GM10266 (cell line): ENCODE data around the gene CAPN14.

Experiments used
- DNase-seq: peaks from one replicate; pipeline ENCODE4 v3.0.0; 2012; ENCODE audit errors: extremely low spot score
- TF ChIP-seq, protein P1 (sequence below): IDR thresholded peaks from 2 replicates; pipeline ENCODE4 v1.5.1; 2012; ENCODE audit warnings: mild to moderate bottlenecking, low read depth; ENCODE audit not compliant: control insufficient read depth, insufficient read depth; ENCODE audit errors: missing control alignments

Gene CAPN14

GRCh38 chr2:31212659-31213600 is 4.4 kb downstream of the CAPN14 start:
- DNase-seq = no peak
- TF ChIP-seq, protein P1, sequence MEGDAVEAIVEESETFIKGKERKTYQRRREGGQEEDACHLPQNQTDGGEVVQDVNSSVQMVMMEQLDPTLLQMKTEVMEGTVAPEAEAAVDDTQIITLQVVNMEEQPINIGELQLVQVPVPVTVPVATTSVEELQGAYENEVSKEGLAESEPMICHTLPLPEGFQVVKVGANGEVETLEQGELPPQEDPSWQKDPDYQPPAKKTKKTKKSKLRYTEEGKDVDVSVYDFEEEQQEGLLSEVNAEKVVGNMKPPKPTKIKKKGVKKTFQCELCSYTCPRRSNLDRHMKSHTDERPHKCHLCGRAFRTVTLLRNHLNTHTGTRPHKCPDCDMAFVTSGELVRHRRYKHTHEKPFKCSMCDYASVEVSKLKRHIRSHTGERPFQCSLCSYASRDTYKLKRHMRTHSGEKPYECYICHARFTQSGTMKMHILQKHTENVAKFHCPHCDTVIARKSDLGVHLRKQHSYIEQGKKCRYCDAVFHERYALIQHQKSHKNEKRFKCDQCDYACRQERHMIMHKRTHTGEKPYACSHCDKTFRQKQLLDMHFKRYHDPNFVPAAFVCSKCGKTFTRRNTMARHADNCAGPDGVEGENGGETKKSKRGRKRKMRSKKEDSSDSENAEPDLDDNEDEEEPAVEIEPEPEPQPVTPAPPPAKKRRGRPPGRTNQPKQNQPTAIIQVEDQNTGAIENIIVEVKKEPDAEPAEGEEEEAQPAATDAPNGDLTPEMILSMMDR = no peak

DNA sequence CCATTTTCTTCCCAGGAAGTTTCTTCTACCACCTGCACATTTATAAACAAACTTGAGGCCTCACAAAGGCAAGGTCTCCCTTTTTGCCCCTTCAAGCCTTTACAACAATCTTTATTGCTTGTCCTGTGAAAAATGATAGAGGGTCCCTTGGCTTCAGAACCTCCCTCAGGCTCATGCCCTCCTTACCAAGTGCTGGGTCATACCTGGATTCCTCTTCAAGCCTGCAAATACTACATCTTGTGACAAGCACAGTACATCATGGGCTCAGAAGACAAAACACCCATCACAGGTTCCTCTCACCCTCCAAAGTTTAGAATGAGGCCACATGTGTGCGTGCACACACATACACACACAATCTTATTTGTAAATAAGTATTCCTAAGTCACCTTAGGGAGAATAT is 9.1 kb downstream of the CAPN14 start:
- no peak for DNase-seq
- TF ChIP-seq, protein P1 = no peak

DNA sequence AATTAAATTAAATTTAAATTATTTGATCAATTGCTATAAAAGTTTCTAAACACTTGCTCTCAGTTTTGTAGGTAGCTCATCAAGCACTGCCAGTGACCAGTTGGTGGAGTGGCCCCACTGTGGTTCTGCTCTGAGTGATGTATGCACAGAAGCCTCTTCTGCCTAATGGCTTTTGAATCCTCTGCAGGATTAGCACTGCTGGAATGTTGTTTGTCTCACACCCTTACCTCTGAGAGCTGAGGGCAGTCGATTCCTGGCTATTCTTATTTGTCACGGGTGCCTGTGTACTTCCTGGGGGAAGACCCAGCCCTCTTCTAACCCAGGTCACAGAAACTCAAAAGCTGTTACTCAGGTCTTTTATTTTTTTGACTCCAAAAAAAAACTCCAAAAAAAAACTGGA is 9.5 kb downstream of the CAPN14 start:
- TF ChIP-seq, protein P1 = no peak
- no peak for DNase-seq

- no peak for DNase-seq
- TF ChIP-seq, protein P1 = no peak
Measured at GRCh38 chr2:31205613-31206012, 11.7 kb downstream of the CAPN14 start.

- no peak for DNase-seq
- TF ChIP-seq, protein P1 = no peak
Measured at GRCh38 chr2:31205186-31205585, 12.1 kb downstream of the CAPN14 start.

DNA sequence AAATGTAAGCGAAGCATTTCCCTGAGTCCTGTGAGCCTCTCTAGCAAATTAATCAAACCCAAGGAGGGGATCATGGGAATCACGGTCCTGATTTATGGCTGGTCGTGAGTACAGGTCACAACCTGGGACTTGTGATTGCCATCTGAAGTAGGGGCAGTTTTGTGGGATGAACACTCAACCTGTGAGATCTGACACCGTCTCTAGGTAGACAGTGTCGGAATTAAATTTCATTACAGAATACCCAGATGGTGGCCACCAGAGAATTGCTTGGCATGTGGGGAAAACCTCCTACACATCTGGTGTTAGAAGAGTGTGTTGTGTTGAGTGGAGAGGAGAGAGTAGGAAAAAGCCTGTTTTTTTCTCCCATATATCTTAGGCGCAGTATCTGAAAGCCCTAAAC is 12.5 kb downstream of the CAPN14 start:
- no peak for DNase-seq
- TF ChIP-seq, protein P1 = no peak

DNA sequence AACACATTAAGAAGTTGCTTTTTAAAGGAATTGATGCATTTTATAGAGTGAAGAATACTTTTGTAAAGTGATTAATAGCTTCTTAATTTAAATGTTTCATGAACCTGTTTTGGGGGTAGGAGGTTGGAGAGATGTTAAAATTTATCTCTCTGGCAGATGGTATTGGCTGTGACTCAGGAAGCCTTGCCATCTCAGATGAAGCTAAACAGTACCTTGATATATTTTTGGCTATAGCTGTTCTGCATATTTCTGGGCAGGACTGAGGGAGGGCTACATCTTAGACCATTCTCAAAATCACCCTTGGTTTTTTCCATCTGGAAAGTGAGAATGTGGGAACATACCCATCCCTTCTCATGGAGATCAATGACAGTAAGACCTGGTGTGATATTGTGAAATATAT is 13.4 kb downstream of the CAPN14 start:
- TF ChIP-seq, protein P1 = no peak
- no peak for DNase-seq
